Fibroblast of skin of scalp (primary cell): Measurements from ENCODE around the gene SENP1.

Experiments used
- DNase-seq: peaks from one replicate; pipeline ENCODE4 v3.0.0-alpha.2; 2013

SENP1 gene

DNA sequence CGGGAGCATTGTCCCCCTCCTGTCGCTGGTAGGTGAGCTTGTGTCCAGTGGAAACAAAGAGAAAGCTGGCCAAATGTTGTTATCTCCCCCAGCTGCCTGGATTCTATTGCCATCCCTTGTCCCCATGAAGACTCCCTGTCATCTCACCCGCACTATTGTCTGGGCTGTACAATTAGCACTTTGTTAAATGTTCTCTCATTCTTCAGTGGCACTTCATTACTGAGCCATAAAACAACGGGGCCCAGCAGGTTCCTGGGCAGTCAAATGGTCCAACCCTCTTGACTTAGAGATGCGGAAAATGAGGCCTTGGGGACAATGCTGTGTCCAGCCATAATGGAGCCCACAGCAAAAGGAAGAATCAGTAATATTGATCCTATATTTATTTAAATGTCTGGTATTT lies 88.4 kb downstream of the SENP1 start:
- no peak for DNase-seq

DNA sequence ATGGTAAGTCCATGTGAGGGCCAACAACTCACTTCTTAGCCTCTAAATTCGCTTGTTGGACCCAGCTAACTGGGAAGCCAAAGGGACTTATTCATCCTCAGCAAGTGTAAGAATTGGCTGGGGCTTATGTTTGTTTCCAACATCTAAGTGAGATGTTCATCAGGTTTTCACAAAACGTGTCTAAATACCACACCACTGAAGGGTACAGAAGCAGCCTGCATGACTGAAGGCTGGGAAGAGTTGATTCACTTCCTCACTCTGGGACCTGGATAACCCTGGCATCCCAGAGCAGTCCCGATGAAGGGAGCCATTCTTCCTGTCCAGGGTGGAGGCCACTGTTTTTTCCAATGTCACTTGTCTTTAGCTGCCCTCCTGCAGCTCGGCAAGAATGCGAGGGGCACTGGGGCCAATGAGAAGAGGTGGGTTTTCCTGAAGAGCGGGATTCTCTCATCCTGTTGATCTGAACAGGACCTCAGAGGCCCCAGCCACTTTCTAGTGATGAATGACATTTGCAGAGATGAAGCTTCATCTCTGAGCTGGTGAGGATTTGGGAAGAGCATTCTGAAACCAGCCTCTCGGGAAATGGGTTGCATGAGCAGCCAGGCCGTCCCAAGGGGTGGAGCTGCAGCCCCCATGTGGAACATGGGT lies 89.4 kb downstream of the SENP1 start:
- DNase-seq: no peak

DNA sequence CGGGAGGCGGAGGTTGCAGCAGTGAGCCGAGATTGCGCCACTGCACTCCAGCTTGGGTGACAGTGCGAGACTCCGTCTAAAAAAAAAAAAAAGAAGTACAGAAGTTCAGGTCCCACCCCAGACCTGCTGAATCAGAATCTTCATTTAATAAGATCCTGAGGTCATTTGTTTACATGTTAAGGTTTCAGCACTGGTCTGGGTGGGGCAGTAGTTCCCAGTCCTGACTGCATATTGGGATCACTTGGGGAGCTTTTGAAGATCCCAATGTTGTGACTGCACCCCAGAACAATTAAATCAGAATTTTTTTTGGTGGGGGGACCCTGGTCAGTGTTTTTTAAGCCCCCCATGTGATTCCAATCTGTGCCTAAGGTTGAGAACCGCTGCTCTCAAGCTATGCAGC lies 89.9 kb downstream of the SENP1 start:
- no peak for DNase-seq

GRCh38 chr12:48015129-48015528 lies 90.8 kb downstream of the SENP1 start:
- no peak for DNase-seq

DNA sequence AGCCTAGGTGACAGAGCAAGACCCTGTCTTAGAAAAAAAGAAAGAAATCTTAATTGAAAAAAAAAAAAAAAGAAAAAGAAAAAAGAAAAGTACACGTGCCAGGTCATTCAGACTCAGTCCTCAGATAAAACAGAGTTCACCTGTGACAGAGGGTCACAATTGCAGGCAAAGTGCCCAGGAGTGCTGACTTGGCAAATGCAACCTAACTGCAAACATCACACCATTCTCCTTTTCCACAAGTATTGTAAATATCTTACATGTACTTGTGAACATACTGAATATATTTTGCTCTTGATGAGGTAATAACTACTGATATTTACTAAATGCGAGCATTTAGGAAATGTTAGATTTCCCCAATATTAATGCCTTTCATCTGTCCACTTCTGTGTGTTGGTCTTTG lies 92.6 kb downstream of the SENP1 start:
- DNase-seq: no peak

DNA sequence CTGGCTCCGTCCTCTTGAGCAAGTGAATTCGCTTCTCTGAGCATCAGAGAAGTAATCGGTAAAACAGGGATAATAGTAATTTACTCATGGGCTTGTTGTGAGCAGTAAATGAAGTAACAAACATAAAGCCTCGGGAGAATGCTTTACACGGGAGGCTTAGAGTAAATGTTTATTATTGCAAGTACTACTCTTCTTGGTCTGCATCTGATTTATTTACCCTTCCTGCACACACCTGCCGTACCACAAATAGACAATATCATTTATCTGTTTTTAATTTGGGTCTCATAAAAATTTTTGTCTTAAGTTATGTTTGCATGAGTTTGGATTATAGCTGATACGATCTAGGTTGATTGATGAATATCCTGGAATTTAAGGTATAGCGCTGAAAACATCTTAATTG lies 93.8 kb downstream of the SENP1 start:
- no peak for DNase-seq

- DNase-seq: no peak
These were observed 95.4 kb downstream of the SENP1 start for GRCh38 chr12:48010366-48010970.

DNA sequence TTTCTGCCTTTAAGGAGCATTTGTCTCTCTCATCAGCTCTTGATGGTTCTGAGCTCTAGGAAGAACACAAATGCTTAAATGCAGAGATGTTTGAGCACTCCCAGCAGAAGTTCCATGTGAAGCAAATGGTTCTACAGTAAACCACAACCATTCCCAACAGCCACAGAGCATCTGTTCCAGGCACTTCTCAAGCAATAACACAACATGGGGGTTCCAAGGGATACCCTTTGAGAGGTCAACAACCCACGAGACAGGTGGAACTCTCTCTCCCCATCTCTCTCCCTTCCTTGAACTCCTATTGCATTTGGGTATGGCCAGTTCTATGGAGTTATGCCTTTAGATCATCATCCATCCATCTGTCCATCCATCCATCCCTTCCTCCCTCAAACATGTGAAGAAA lies 96.4 kb downstream of the SENP1 start:
- DNase-seq: no peak

DNA sequence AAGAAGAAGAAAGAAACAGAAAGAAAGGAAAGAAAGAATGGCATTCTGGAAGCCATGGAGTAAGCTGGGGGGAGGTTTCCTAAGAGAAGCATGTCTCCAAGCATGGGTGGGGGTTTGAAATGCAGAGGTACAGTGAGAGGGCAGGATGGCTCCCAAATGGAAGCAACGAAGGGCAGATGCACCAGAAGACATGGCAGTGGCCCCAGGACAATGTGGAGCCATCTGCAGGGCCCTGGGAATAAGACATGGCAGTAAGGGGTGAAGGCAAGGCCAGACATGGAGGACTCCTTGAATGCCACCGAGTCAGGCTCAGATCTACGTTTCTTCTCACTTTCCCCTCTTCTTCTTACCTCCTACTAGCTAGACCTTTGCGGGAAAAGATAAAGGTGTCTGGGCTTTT lies 96.9 kb downstream of the SENP1 start:
- no peak for DNase-seq

DNA sequence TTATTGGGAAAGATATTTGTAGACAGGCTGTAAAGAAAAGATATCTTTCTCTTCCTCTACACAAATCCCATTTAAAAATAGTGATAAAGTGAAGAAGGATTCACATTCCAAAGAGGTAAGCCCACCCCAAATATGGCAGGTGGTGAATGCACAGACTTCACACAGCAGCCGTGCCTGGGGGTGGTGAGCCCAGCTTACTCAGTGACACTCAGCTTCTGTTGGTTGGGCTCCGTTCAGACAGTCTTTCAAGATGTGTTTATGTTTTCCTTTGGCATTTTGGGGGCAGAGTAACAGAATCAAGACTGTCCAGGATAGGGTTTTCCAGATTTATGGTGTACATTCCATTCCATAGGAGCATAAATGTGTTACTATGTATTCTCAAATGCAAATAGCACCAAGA lies 97.5 kb downstream of the SENP1 start:
- no peak for DNase-seq

DNA sequence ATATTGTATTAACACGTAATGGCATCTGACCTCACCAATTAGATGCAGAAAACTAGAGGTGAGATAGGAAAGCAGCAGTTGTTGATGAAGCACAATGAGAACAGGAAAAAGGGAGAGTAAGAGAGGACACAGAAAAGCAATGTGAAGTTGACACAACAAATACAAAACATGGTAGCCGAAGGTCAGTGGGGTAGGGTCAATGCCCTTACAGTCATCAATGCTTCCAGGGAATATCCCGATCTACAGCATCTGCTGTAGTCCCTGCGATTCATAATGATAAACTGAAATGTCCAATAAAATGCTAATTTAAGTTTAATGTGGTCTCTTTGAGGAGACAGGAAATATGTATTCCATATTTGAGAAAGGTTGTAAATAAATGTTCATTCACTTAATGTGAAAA lies 98.7 kb downstream of the SENP1 start:
- no peak for DNase-seq

DNA sequence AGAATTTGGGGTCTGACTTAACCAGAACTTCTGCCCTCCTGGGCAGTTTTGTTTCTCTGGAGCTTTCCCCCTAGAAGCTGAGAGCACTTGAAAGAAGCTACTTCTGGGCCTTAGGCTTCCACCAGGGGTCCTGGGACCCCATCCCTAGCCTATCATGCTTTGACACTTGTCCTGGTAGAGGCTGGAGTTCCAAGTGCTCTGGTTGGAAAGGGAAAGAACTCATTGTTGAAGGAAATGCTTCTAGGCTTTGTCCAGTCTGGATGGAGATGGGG lies 100.2 kb downstream of the SENP1 start:
- no peak for DNase-seq

- DNase-seq: no peak
These were observed 100.7 kb downstream of the SENP1 start for GRCh38 chr12:48005001-48005749.

DNA sequence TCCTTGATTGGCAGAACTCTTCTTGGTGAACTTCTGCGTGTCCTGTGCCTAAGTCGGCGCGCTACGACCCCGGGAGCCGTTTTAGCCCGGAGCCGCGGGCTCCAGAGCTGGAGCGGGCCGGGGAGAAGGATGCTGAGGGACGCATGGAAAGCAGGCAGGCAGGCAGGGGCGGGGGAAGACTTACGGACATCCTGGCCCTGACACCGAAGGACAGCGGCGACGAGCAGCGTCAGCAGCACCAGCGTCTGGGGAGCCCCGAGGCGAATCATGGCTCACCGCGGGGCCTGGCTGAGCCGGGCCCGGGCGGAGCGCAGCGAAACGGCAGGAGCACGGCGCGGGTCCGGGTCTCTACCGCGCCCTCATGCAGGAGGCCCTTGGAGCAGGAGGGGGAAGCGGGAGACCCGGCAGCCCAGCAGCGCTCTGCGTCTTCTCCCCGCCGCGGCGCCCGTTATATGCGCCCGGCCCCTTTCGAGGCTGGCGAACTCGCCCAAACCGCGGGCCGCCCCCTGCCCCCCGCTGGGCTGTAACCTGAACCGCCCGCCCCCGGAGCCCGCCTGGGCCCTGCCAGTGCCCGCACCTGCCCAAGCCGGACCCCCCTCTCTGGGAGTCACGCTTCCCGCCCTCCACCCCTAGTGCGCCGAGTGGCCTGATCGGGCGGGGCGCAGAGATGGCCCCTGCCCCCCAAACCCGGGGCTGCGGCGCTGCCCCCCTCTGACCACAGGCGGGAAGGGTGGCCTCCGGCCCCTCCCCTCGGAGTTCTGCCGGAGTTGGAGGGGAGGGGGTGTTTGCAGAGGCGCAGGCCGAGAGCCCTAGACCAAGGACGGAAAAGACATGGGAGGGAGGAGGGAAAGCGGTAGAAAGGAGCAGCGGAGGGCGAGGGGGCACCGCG lies 101.6 kb downstream of the SENP1 start, which contains the start of gene COL2A1:
TSS of gene COL2A1 (minus strand) at position 424 of the 889 bp plus-strand sequence. CDS start at position 269, 155 bp downstream.
- DNase-seq: peak; percentile 24

- DNase-seq: no peak
These were observed 102.4 kb downstream of the SENP1 start for GRCh38 chr12:48003226-48004052.

DNA sequence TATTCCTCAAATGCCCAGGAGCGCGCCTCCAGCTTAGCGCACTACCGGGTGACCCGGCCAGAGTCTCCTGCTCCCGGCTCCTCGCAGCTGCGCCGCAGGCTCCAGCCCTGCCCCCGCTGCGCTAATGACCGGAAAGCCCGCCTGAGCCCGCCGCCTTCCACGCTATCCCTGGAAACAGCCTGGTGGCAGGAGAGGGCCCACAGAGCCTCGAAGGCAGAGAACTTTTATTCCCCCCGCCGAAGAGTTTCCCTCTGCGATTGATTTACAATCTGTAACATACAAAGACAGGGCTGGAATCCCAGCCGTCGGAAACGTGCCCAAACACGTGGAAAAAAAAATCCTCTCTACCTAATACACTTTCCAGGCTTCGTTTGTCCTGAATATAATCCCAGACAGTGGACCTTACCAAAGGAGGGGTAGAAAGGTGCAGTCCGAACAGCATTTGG lies 103.1 kb downstream of the SENP1 start:
- DNase-seq: peak; percentile 12

DNA sequence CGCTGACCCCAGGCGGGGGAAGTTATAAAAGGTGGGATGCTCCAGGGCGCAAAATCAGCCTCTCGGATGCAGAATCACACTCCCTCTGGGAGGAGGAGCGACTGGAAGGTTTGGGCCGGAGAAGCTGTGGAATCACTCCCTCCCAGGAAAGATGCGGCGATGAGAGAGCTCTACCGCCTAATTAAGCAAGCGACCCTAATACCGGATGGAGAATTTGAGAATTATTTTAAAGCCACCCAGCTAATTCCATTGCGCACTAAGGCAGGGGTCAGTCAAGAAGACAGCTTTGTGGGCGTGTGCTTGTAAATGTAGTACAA lies 103.5 kb downstream of the SENP1 start:
- DNase-seq: no peak

GRCh38 chr12:48001505-48002413 lies 104.1 kb downstream of the SENP1 start:
- peak; percentile 33 for DNase-seq

DNA sequence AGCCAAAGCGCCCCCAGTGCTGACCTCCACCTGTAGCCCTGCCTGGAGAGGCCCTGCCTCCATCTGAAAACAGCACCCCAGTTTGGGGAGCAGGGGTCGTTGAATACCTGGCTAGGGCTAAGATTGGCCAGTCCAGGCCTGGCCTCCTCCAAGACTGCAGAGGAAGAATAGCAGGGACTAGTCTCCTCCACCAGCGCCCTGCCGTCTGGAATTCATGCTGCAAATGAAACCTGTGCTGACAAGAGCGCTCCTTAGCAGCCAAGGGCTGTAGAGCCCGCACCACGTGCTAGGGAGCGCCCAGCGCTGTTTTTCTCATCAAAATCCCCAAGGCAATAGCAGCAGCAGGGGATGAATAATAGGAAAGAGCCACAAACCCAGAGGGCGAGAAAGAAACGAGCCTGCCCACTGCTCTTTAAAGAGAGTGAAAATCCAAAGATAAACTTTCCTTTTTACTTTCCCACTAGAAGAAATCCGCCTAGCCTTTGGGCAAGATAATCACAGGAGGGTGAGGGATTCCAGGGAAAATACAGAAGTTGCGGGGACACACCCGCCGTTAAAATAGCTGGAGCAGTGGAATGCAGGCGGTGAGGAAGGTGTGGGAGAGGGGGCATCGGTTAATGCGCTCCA lies 104.9 kb downstream of the SENP1 start:
- DNase-seq: peak; percentile 52

DNA sequence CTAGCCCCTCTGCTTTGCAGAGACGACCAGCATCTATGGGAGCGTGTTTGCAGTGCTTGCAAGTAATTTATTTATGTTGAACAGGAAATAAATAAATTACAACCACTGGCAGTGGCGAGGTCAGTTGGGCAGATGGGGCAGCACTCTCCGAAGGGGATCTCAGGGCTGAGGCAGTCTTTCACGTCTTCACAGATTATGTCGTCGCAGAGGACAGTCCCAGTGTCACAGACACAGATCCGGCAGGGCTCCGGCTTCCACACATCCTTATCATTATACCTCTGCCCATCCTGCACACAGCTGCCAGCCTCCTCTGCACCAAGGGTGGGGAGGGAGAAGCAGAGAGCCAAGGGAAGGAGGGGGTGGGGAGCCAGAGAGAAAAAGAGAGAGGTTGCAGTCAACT lies 106.1 kb downstream of the SENP1 start:
- no peak for DNase-seq

GRCh38 chr12:47997321-47997720 lies 108.6 kb downstream of the SENP1 start:
- DNase-seq: no peak
